HEK293T (cell line): ENCODE results near the gene FSTL4.

ENCODE experiments used
- CTCF ChIA-PET: fragments of 350-600 bp; formaldehyde crosslinking; extraction: SDS; loops from one replicate; lab custom pipeline; 2021; ENCODE audit warnings: antibody characterized with exemption, inconsistent platforms; lab: Yijun Ruan, JAX
- POLR2A ChIA-PET: fragments of 350-600 bp; formaldehyde crosslinking; extraction: SDS; loops from one replicate; lab custom pipeline; 2020; ENCODE audit warnings: antibody characterized with exemption, inconsistent platforms; lab: Yijun Ruan, JAX
- DNase-seq: peaks from one replicate; pipeline ENCODE4 v3.0.0; 2012; ENCODE audit warnings: mixed read lengths; ENCODE audit errors: extremely low spot score
- ARNT ChIP-seq: fragments of 450-650 bp; IDR thresholded peaks from 2 replicates; pipeline ENCODE4 v1.6.1; 2017; ENCODE audit warnings: mild to moderate bottlenecking
- BHLHE40 ChIP-seq: fragments of 450-650 bp; IDR thresholded peaks from 2 replicates; pipeline ENCODE4 v1.6.1; 2016; ENCODE audit warnings: mild to moderate bottlenecking, moderate library complexity, borderline replicate concordance
- CTBP1 ChIP-seq: fragments of 450-650 bp; IDR thresholded peaks from 2 replicates; pipeline ENCODE4 v1.6.1; 2016; ENCODE audit warnings: borderline replicate concordance
- ELF4 ChIP-seq: fragments of 450-650 bp; IDR thresholded peaks from 2 replicates; pipeline ENCODE4 v1.6.1; 2017; ENCODE audit warnings: antibody characterized with exemption
- FOXA1 ChIP-seq: fragments of 450-650 bp; IDR thresholded peaks from 2 replicates; pipeline ENCODE4 v1.6.1; 2016; ENCODE audit warnings: mild to moderate bottlenecking
- FOXK2 ChIP-seq: fragments of 450-650 bp; IDR thresholded peaks from 2 replicates; pipeline ENCODE4 v1.6.1; 2016; ENCODE audit warnings: mild to moderate bottlenecking
- FOXM1 ChIP-seq: fragments of 450-650 bp; IDR thresholded peaks from 2 replicates; pipeline ENCODE4 v1.6.1; 2017; ENCODE audit warnings: mild to moderate bottlenecking, borderline replicate concordance
- HDGF ChIP-seq: fragments of 450-650 bp; IDR thresholded peaks from 2 replicates; pipeline ENCODE4 v1.6.1; 2017; ENCODE audit warnings: antibody characterized with exemption, borderline replicate concordance
- L3MBTL2 ChIP-seq: fragments of 450-650 bp; conservative IDR thresholded peaks from 2 replicates; pipeline ENCODE4 v1.6.1; 2016; ENCODE audit warnings: mild to moderate bottlenecking
- LEF1 ChIP-seq: fragments of 450-650 bp; IDR thresholded peaks from 2 replicates; pipeline ENCODE4 v1.6.1; 2017; ENCODE audit warnings: mild to moderate bottlenecking, borderline replicate concordance
- NFRKB ChIP-seq: fragments of 450-650 bp; IDR thresholded peaks from 2 replicates; pipeline ENCODE4 v1.6.1; 2016; ENCODE audit warnings: mild to moderate bottlenecking, moderate library complexity
- PKNOX1 ChIP-seq: fragments of 450-650 bp; IDR thresholded peaks from 2 replicates; pipeline ENCODE4 v1.6.1; 2016
- SP1 ChIP-seq: fragments of 450-650 bp; IDR thresholded peaks from 2 replicates; pipeline ENCODE4 v1.6.1; 2017
- SUZ12 ChIP-seq: fragments of 450-650 bp; IDR thresholded peaks from 2 replicates; pipeline ENCODE4 v1.6.1; 2016; ENCODE audit warnings: mild to moderate bottlenecking
- TARDBP ChIP-seq: fragments of 450-650 bp; IDR thresholded peaks from 2 replicates; pipeline ENCODE4 v1.6.1; 2016
- ZNF384 ChIP-seq: fragments of 450-650 bp; IDR thresholded peaks from 2 replicates; pipeline ENCODE4 v1.6.1; 2016

The FSTL4 gene

DNA sequence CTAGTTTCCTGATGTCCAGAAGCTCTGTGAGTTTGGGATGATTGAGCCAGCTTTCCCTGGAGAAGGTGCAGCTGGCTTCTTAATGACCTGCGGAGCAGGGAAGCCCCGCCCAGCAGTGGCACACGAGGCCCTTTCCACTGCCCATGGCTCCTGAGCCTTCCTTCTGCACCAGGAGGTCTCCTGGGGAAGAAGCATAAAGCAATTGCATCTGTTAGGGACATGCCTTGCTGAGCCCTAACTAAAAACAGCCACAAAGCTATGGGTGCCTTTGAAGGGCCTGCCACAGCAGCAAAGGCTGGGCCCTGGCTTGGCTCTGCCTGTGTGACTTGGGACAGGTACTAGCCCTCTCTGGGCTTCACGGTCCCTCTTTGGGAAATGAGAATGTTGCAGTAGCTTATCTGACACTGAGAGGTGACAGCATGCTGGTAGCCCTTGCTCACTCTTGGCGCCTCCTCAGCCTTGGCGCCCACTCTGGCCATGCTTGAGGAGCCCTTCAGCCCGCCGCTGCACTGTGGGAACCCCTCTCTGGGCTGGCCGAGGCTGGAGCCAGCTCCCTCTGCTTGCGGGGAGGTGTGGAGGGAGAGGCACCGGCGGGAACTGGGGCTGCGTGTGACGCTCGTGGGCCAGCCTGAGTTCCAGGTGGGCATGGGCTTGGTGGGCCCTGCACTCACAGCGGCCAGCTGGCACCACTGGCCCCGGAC lies 218.4 kb downstream of the FSTL4 start:
- TF ChIP-seq L3MBTL2 = no peak
- TF ChIP-seq NFRKB = no peak
- TF ChIP-seq HDGF = no peak
- TF ChIP-seq SP1 = no peak
- TF ChIP-seq ZNF384 = no peak
- TF ChIP-seq TARDBP = no peak
- TF ChIP-seq LEF1 = no peak
- no peak for DNase-seq
- CTCF ChIA-PET = no interaction called here
- POLR2A ChIA-PET = no interaction called here

DNA sequence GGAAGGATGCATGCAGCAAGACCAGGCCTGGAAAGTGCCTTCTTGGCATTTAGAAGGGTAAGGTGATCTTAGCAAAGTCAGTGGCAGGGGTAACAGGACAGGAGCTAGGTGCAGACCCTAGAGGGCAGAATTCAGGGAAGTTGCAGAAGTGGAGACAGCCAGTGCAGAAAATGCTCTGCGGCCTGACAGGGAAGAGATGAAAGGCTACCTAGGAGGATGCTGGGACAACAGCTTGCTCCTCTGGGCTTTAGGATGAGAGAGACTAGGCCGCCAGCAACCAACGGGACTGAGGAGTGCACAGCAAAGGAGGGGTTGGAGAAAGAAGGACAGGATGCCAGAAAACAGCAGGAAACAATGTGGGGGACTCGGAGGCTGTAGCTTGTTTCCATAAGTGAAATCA lies 219.9 kb downstream of the FSTL4 start:
- CTCF ChIA-PET = interaction anchor here (0.6 to 1.4 kb wide), 3 partner anchors 12 to 647 kb away, joined by 3 to 4 read pairs (median 3); no protein-coding TSS in a partner anchor
- POLR2A ChIA-PET = interaction anchor here (0.5 kb wide), 1 partner anchor 521 kb away, joined by 3 read pairs; no protein-coding TSS in a partner anchor
- no peak for DNase-seq
- TF ChIP-seq CTBP1 (no peak), FOXA1 (no peak), ELF4 (no peak), TARDBP (no peak), NFRKB (no peak), BHLHE40 (no peak), SUZ12 (no peak), HDGF (no peak), SP1 (no peak), FOXK2 (no peak), FOXM1 (no peak), L3MBTL2 (no peak), ZNF384 (no peak), LEF1 (no peak), ARNT (no peak), PKNOX1 (no peak)

DNA sequence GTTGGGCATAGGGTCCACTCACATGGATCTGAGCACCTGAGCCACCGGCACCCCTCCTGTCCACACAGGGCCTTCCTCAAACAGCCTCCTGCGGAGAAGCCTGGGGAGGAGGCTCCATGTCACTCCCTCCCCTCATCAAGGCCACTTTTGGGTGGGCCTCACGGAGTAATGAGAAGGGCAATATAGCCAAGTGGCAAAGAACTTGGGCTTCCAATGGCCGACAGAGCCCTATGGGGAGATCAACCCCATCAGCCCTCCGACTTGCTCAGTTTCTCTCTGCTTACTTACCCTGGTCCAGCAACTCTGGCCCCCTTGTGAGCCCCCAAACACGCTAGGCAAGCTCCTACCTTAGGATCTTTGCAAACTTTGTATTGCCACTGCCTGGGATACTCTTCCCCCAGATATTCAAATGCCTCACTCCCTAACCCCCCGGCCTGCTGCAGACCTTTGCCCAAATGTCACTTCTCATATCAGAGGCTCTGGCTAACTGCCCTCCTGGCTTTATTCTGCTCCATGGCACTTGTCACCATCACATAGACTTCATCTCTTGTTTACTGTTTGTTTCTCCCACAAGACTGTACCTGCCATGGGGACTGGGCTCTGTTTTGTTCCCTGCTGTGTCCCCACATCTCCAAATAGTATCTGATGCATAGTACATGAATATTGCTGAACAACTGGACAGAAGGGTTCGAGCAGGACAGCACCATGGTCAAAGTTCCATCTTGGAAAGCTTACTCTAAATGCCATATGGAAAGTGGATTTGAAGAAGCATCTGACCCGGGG lies 220.8 kb downstream of the FSTL4 start:
- TF ChIP-seq SP1 = no peak
- no peak for TF ChIP-seq ELF4
- no peak for TF ChIP-seq BHLHE40
- no peak for TF ChIP-seq HDGF
- no peak for TF ChIP-seq LEF1
- TF ChIP-seq ARNT = no peak
- TF ChIP-seq SUZ12 = no peak
- no peak for TF ChIP-seq NFRKB
- no peak for TF ChIP-seq CTBP1
- no peak for TF ChIP-seq FOXA1
- no peak for TF ChIP-seq PKNOX1
- CTCF ChIA-PET = interaction anchor here (1.4 kb wide), 1 partner anchor 13 kb away, joined by 3 read pairs; no protein-coding TSS in a partner anchor
- POLR2A ChIA-PET = interaction anchor here (0.5 kb wide), 1 partner anchor 521 kb away, joined by 3 read pairs; no protein-coding TSS in a partner anchor
- DNase-seq = no peak

- no peak for DNase-seq
- CTCF ChIA-PET = interaction anchor here (1.4 kb wide), 1 partner anchor 31 kb away, joined by 4 read pairs; no protein-coding TSS in a partner anchor
- no peak for TF ChIP-seq ZNF384
- TF ChIP-seq CTBP1 = no peak
- no peak for TF ChIP-seq BHLHE40
- TF ChIP-seq SP1 = no peak
- POLR2A ChIA-PET = no interaction called here
Observed at GRCh38 chr5:133390416-133391353, 221.7 kb downstream of the FSTL4 start.

- ChIA-PET POLR2A (interaction anchor here (0.7 kb wide), 1 partner anchor 116 kb away, joined by 3 read pairs; no protein-coding TSS in a partner anchor), CTCF (no interaction called here)
- DNase-seq = no peak
- no peak for TF ChIP-seq ZNF384
- TF ChIP-seq FOXM1 = no peak
- TF ChIP-seq LEF1 = no peak
- no peak for TF ChIP-seq HDGF
- no peak for TF ChIP-seq ARNT
- no peak for TF ChIP-seq ELF4
- no peak for TF ChIP-seq FOXA1
- TF ChIP-seq NFRKB = no peak
Observed at GRCh38 chr5:133389066-133389590, 223.2 kb downstream of the FSTL4 start.

DNA sequence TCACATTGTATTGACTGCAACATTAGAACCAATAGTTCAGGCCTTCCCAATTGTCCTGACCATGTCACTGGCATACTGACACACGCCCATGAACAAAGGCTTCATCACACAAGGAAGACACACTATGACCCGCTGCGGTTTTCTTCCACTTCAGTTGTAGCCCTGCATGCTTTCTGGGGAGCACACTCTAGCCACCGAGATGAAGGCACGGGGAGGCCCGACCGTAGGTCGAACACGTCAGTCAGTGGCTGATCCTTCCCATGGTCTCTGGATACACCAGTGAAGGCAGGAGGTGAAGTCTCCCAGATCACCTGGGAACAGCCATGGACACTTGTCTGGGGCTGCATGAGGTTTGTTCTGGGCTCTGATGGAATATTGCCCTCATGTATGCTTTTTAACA lies 224.7 kb downstream of the FSTL4 start:
- TF ChIP-seq SP1 (no peak), HDGF (no peak), FOXM1 (no peak), PKNOX1 (no peak)
- ChIA-PET POLR2A (no interaction called here), CTCF (no interaction called here)
- DNase-seq = no peak
